ENCODE data around the gene CDC25B. TPM values are rescaled to one million over a fixed set of nuclear protein-coding genes. Genes with fewer than 3 reads are reported as not detected.
A peak's percentile ranks its signal among the peaks of the same experiment; 100 is the strongest.

CDC25B gene
- total RNA-seq, 1 donor from 2014 or later = 76.2 TPM

DNA sequence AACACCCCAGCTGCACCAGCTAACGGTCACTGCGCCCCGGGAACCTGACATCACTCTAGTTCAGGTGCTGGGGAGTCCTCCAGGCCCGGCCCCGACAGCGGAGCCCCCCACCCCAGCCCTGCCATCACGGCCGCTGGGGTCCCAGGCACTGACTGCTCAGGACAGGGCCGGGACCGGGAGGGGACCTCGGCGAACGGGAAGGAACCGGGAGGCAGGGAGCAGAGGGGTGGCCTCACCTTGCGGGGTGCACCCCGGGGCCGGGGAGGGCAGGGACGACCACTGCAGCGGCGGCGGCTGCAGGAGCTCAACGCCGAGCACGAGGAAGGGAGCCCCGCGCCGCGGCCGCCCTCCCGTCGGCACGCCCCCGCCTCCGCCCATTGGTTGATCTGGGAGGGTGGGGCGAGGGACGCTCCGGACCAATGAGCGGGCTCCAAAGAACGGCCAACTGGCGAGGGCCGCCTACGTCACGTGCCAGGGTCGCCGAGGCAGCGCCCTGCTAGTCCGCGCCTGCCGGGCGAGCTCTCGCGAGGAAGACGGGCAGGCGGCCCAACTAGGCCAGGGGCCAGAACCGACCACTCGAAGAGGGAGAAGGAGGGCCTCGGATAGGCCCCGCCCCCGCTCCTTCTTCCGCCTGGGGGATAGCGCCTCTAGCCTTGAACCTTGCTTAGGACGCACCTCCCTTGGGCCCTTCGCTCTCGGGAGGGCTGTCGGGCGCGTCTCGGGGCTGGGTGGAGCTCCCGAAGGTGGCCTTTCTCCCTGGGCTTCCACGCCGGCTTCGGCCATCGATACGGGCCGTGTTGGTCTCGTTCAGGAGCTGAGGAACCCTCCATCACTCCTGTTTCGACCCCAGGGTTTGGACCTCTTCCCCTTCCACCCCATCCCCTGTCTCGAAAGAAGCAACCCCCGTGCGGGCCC is 28.4 kb upstream of the CDC25B start, which contains the start of gene ADISSP:
Gene ADISSP (minus strand): TSS at position 327 of the 915 bp plus-strand sequence. CDS start 7,653 bp downstream, outside the sequence.
- Mint-ChIP-seq H3K9me3 (no peaks in the 10 kb centered on the region), H3K27ac (peak within 1 kb of the TSS; percentile 92), H3K36me3 (ENCODE audit: low read depth) (no peaks in the 10 kb centered on the region), H3K4me1 (ENCODE audit: low read depth) (peaks cover 20% of the 10 kb centered on the region), H3K27me3 (ENCODE audit: insufficient read depth) (peaks cover 9% of the 10 kb centered on the region), H3K4me3 (peak within 1 kb of the TSS; percentile 87)
- peak; percentile 98 for DNase-seq (ENCODE audit: low spot score)
- intact Hi-C loops (cut with micrococcal nuclease) = loop anchor here (1.0 to 5.0 kb wide), 14 partner anchors 10 to 563 kb away; partner anchors contain the start of genes AP5S1, ATRN, CDC25B and CENPB

DNA sequence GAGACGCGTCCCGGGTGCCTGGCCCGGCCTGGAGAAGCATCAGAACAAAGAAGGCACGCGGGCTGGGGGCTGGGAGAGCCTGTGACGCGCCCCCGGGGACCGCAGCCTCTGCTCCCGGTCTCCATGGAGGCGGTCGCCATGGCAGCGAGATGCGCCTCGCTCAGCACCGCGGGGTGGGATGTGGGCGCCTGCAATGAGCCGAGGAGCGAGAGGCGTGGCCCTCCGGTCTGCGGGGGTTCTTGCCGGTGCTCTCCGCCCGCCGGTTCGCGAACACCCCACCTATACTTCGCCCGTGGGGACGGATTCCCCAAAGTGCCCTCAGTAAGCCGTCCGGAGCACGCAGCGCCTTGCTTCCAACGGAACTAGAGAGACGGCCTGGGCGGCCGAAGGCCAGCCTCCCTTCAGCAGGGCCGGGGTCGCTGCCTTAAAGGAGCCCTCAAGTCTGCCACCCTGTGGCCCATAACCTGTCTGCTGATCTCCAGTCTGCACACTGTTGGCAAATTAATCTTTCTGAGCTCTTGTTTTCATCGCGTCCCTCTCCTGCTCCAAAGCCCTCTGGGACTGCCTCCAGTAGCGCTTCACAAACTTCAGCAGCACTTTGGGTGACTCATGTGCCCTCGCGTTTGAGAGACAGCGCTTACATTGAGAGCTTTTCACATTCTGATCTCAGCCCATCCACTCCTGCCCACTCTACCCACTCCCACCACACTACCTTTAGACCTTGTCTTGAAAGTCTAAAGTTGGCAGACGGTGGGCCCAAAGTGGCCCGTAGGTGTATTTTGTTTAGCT is 27.6 kb upstream of the CDC25B start:
- H3K4me1 Mint-ChIP-seq (ENCODE audit: low read depth) = peaks cover 20% of the 10 kb centered on the region
- H3K27me3 Mint-ChIP-seq (ENCODE audit: insufficient read depth) = peaks cover 9% of the 10 kb centered on the region
- H3K36me3 Mint-ChIP-seq (ENCODE audit: low read depth) = no peaks in the 10 kb centered on the region
- DNase-seq (ENCODE audit: low spot score) = peak; percentile 74
- peak overlapping the region; percentile 92 for H3K27ac Mint-ChIP-seq
- intact Hi-C loops (cut with micrococcal nuclease) = loop anchor here (1.0 to 5.0 kb wide), 9 partner anchors 9 to 314 kb away; partner anchors contain the start of genes ATRN, CENPB, MAVS and RNF24
- peak overlapping the region; percentile 87 for H3K4me3 Mint-ChIP-seq
- no peaks in the 10 kb centered on the region for H3K9me3 Mint-ChIP-seq

DNA sequence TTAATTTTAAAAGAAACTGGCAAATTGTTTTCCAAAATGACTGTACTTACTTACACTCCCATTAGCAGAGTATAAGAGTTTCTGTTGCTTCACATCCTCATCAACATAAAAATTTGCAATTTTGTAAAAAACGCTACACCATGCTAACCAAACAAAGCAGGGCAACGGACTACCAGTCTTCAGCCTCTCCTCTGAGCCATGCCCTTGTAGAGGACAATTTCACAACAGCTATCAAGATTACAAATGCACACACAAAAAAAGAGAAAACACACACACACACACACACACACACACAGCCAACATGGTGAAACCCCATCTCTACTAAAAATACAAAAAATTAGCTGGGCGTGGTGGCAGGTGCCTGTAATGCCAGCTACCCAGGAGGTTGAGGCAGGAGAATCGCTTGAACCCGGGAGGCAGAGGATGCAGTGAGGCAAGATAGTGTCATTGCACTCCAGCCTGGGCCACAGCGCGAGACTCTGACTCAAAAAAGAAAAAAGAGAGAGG is 24.5 kb upstream of the CDC25B start:
- Mint-ChIP-seq H3K4me3 (no peak overlapping the region), H3K9me3 (peaks cover 8% of the 10 kb centered on the region), H3K4me1 (ENCODE audit: low read depth) (peaks cover 13% of the 10 kb centered on the region), H3K36me3 (ENCODE audit: low read depth) (no peaks in the 10 kb centered on the region), H3K27ac (no peak overlapping the region), H3K27me3 (ENCODE audit: insufficient read depth) (peaks cover 13% of the 10 kb centered on the region)
- intact Hi-C loops (cut with micrococcal nuclease) = no loop called here
- DNase-seq (ENCODE audit: low spot score) = no peak

DNA sequence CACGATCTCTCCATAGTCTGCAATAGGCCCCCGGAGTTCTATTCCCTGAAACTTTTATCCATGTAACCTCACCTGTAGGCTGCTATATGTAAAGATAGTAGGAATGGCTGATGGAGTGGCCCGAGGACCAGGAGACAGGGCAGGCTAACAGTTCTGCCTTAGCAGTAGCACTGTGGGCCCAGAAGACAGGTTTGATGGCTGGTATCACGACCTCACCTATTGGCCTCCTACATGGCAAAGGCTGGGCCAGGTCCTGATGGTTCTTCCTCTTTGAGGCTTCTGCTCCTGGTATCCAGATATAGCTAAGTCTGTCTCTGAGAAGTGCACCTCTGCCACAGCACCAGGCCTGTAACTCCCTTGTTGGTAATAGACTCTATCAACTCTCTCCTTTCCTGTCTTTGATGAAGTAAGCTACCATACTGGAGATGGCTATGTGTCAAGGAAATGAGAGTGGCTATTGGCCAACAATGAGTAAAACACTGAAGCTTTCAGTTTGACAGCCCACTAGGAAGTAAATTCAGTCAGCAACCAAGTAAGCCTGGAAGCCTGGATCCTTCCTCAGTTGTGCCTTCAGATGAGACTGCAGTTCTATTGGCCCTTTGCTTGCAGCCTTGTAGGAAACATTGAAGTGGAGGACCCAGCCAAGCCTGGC is 20.5 kb upstream of the CDC25B start:
- intact Hi-C loops (cut with micrococcal nuclease) = loop anchor here (5.0 kb wide), 1 partner anchor 132 kb away; no protein-coding TSS in a partner anchor
- H3K4me3 Mint-ChIP-seq = no peak overlapping the region

DNA sequence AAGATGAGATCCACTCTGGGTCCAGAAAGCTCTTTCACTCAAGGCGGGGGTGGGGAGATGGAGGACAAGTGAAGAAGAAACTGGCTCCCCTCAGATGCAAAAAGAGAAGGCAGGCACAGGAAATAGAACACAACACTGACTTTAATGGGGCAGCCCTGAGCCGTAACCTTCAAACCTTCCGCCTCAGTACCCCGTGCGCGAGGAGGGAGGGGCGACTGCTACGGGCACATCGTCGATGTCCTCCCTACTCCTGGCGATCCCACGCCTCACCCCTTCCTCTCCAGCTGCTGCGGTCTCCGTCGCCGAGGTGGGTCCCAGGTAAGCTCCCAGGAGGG is 18.8 kb upstream of the CDC25B start:
- peaks cover 29% of the 10 kb centered on the region for H3K27me3 Mint-ChIP-seq (ENCODE audit: insufficient read depth)
- H3K4me3 Mint-ChIP-seq = peak overlapping the region; percentile 75
- intact Hi-C loops (cut with micrococcal nuclease) = loop anchor here (1.0 to 5.0 kb wide), 2 partner anchors 9 to 130 kb away; no protein-coding TSS in a partner anchor
- H3K4me1 Mint-ChIP-seq (ENCODE audit: low read depth) = peaks cover 25% of the 10 kb centered on the region
- no peaks in the 10 kb centered on the region for H3K36me3 Mint-ChIP-seq (ENCODE audit: low read depth)
- H3K27ac Mint-ChIP-seq = no peak overlapping the region
- H3K9me3 Mint-ChIP-seq = peaks cover 8% of the 10 kb centered on the region
- DNase-seq (ENCODE audit: low spot score) = no peak

More for the DNA sequence above, 20.5 kb upstream of the CDC25B start:
- no peak overlapping the region for H3K27ac Mint-ChIP-seq
- H3K9me3 Mint-ChIP-seq = peaks cover 8% of the 10 kb centered on the region
- peaks cover 30% of the 10 kb centered on the region for H3K27me3 Mint-ChIP-seq (ENCODE audit: insufficient read depth)
- H3K36me3 Mint-ChIP-seq (ENCODE audit: low read depth) = no peaks in the 10 kb centered on the region
- peaks cover 11% of the 10 kb centered on the region for H3K4me1 Mint-ChIP-seq (ENCODE audit: low read depth)
- DNase-seq (ENCODE audit: low spot score) = no peak

DNA sequence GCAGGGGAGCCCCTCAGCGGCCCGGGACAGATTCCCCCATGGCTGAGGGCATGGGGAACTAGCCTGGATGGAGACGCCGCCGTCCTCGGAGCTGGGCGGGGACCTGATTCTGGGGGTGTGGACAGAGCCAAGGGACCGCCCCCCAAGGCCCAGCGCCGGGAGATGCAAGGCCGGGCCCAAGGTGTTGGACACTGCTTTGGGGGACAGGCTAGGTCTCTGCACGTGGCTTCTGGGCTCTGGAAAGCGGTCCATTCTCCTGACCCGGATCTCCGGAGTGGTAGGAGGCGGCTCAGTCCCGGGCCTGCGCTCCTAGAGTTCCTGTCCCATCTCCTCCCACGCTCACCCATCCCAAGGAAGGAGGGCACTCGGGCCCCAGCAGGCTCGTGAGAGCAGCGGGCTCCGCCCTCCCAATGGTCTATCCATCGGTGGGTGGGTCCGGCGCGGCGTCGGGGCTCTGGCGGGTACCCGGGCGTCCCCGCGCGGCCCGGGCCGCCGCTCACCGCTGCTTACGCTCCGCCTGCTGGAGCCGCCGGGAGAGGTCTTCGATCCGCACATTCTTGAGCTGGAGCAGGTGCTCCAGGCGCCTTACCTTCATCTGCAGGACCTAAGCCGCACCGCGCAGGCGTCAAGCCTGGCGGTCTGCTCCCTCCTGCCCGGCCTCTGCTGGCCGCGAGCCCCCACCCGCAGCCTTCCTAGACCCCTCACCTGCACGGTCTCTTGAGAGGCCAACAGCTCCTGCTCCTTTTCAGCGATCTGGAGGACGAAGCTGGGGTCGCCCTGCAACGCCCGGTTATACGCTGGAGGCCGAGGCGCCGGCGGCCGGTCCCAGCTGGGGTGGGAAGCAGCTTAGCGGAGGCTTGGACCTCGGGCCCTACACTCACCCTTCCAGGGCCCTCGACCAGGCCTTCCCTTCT is 18.1 kb upstream of the CDC25B start:
- Mint-ChIP-seq H3K9me3 (peaks cover 8% of the 10 kb centered on the region), H3K27ac (no peak overlapping the region), H3K27me3 (ENCODE audit: insufficient read depth) (peaks cover 26% of the 10 kb centered on the region), H3K36me3 (ENCODE audit: low read depth) (no peaks in the 10 kb centered on the region), H3K4me1 (ENCODE audit: low read depth) (peaks cover 25% of the 10 kb centered on the region), H3K4me3 (peak overlapping the region; percentile 75)
- DNase-seq (ENCODE audit: low spot score) = no peak
- intact Hi-C loops (cut with micrococcal nuclease) = loop anchor here (1.0 to 5.0 kb wide), 2 partner anchors 10 to 129 kb away; no protein-coding TSS in a partner anchor

DNA sequence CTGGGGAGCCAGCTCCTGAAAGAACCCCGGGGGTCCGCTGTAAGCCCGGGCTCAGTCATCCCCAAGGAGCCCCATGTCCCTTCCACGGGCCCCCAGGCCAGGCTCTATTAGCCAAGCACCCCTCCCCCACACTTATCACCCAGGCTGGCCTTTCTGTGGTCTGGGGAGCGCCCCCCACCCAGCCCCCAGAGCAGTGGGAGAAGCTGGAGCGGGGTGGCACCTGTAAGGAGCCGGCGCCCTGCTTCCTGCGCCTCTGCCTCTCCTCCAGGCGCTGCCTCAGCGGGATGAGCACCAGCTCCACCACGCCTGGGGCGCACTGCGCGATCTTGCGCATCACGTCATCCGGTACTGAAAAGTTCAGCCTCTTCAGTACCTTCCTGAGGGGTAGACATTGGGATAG is 17.1 kb upstream of the CDC25B start:
- H3K4me3 Mint-ChIP-seq = peak overlapping the region; percentile 7
- H3K4me1 Mint-ChIP-seq (ENCODE audit: low read depth) = peaks cover 33% of the 10 kb centered on the region
- intact Hi-C loops (cut with micrococcal nuclease) = loop anchor here (5.0 kb wide), 1 partner anchor 128 kb away; no protein-coding TSS in a partner anchor
- H3K27ac Mint-ChIP-seq = no peak overlapping the region
- peaks cover 1% of the 10 kb centered on the region for H3K36me3 Mint-ChIP-seq (ENCODE audit: low read depth)
- no peak for DNase-seq (ENCODE audit: low spot score)
- peaks cover 24% of the 10 kb centered on the region for H3K27me3 Mint-ChIP-seq (ENCODE audit: insufficient read depth)
- peaks cover 8% of the 10 kb centered on the region for H3K9me3 Mint-ChIP-seq

DNA sequence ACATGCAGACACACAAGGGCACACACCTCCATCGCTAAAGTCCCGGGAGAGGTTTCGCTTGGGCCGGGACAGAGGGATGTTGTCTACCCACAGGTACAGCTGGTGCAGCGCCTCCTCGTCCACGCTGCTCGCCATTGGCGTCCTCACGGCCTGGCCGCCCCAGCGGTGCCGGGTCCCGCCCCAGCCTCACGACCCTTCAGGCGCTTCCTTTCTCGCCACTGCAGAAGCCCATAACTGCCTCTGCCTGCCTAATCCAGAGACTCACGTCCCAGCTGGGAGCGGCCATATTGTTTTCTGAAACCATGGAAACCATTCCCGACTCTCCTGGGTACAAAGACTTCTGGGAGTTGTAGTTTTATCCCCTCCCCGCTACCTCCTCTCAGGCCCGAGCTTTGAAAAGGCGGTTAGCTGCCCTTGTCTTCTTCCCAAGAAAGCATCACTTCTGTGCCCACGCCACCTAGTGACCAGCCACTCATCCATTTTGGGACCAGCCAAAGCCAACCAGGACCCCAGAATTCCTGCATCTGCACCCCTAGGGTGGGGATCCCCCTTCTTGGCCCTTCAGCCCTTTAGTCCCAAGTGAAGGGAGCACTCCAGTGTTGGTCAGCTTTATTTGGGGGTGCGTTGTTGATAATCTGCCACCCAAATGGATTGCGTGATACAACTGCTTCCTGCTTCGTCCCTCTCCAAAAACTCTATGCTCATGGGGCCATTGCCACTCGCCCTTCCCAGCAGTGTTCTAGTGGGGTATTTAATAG is 14.8 kb upstream of the CDC25B start, which contains the start of gene SPEF1:
Gene SPEF1 (minus strand): TSS at position 296 of the 758 bp plus-strand sequence. CDS start 161 bp downstream, at position 135.
- Mint-ChIP-seq H3K27me3 (ENCODE audit: insufficient read depth) (peaks cover 24% of the 10 kb centered on the region), H3K27ac (no peak within 1 kb of the TSS), H3K4me1 (ENCODE audit: low read depth) (peaks cover 43% of the 10 kb centered on the region), H3K36me3 (ENCODE audit: low read depth) (peaks cover 6% of the 10 kb centered on the region), H3K9me3 (no peaks in the 10 kb centered on the region), H3K4me3 (peak within 1 kb of the TSS; percentile 64)
- DNase-seq (ENCODE audit: low spot score) = no peak
- intact Hi-C loops (cut with micrococcal nuclease) = loop anchor here (1.0 kb wide), 1 partner anchor 39 kb away; the partner anchor contains the start of gene AP5S1

DNA sequence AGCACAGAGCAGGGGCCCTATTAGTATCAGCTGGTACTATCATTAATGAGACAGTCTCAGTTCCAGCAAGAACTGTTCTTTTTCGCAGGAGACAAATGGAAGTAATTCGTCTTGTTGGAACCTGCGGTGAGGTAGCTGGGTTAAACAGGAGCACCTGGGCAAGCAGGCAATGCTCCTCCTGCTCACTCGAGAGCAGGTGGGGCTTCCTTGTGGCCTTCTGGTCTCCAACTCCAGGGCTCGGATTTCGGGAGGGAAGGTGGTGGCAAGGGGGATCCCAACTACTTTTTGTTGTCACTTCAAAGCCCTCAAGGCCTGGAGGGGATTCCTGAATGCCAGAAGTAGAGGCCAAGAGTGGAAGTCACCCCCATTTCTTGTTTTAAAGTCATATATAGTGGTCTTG is 13.5 kb upstream of the CDC25B start:
- H3K9me3 Mint-ChIP-seq = no peaks in the 10 kb centered on the region
- intact Hi-C loops (cut with micrococcal nuclease) = no loop called here
- H3K27me3 Mint-ChIP-seq (ENCODE audit: insufficient read depth) = peaks cover 16% of the 10 kb centered on the region
- DNase-seq (ENCODE audit: low spot score) = no peak
- peaks cover 39% of the 10 kb centered on the region for H3K4me1 Mint-ChIP-seq (ENCODE audit: low read depth)
- H3K27ac Mint-ChIP-seq = no peak overlapping the region
- H3K36me3 Mint-ChIP-seq (ENCODE audit: low read depth) = peaks cover 6% of the 10 kb centered on the region
- no peak overlapping the region for H3K4me3 Mint-ChIP-seq

DNA sequence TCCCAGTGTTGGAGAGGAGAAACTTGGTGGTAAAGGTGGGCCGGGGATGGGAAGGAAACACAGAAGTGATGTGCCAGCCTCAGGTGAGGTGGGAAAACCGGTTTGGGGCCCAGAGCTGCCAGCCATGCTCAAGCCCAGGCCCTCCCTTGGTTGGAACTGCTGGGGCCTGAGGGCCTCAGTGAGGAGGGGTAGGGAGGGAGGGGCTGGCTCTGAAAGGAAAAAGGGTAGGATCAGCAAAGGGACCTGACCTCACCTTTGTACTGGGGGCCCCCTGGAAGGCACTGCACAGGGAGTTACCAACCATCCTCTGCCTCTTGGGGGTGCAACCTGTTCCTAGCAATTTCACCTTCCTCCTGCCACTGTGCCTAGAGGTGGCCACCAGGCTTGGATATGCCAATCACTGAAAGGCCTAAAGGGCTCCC is 13.0 kb upstream of the CDC25B start:
- peaks cover 16% of the 10 kb centered on the region for H3K27me3 Mint-ChIP-seq (ENCODE audit: insufficient read depth)
- no peak overlapping the region for H3K4me3 Mint-ChIP-seq
- no peak overlapping the region for H3K27ac Mint-ChIP-seq
- H3K36me3 Mint-ChIP-seq (ENCODE audit: low read depth) = peaks cover 6% of the 10 kb centered on the region
- H3K4me1 Mint-ChIP-seq (ENCODE audit: low read depth) = peaks cover 43% of the 10 kb centered on the region
- H3K9me3 Mint-ChIP-seq = no peaks in the 10 kb centered on the region
- intact Hi-C loops (cut with micrococcal nuclease) = no loop called here
- no peak for DNase-seq (ENCODE audit: low spot score)

Measured in activated T-helper 1 cell treated with anti-CD3 and anti-CD28 coated beads, Interleukin-12 subunit alpha, Interleukin-12 subunit beta, Interleukin-2, Interleukin-4 antibody, amounts not matched to agents 30 ng/mL and 10 ng/mL and 1 ng/mL, durations not matched to agents 14 hours and 24 hours and 36 hours (primary cell).